ENCODE data around the gene KCNV2. TPM values are rescaled to one million over a fixed set of nuclear protein-coding genes. Genes with fewer than 3 reads are reported as not detected.

The KCNV2 gene
- total and polyA plus RNA-seq, 4 donors: 0.36 to 0.57 TPM; not detected in 2

DNA sequence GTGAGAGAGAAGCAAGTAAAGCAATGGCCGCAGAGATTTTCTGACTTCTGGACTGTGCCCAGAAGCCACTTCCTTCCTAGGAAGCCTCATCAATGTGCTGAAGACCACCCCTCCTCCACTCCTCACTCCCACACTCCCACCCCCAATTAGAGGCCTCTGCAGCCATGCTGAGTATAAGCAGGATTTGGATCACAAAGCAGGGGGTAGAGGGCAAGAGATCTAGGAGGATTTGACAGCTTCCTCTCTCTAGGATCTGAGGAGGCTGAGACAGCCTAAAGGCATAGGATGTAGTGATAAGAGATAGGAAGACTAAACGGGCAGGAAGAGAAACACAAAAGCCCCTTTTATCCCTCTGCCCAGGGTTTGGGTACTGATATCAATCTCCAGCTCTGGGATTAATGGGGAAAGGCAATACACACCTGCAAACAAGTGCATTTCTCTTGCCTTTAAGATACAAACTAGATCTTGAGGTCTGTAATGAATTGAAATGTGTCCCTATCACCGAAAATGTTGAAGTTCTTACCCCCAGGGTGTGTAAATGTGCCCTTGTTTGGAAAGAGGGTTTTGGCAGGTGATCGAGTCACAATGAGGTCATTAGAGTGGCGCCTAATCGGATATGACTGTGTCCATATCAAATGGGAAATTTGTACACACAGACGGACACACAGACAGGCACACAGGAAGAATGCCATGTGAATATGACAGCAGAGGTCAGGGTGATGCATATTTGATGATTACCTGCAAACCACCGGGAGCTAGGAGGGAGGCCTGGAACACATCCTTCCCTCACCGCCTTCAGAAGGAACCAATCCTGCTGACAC is 28.5 kb downstream of the KCNV2 start:
- Histone ChIP-seq H3K9me3 (ENCODE audit: control insufficient read depth, insufficient read depth, low read length) (no peaks in the 10 kb centered on the region), H3K4me3 (ENCODE audit: low read depth, low read length) (no peak overlapping the region), H3K27me3 (ENCODE audit: control insufficient read depth, insufficient read depth, low read length) (no peaks in the 10 kb centered on the region), H3K36me3 (ENCODE audit: control insufficient read depth, insufficient read depth, low read length) (no peaks in the 10 kb centered on the region), H3K4me1 (ENCODE audit: control insufficient read depth, insufficient read depth, low read length) (no peaks in the 10 kb centered on the region), H3K27ac (ENCODE audit: low read depth, low read length) (no peak overlapping the region)
- 90% methylated on average over 6 of the region's 9 CpGs for WGBS (ENCODE audit: insufficient coverage)
- no peak for DNase-seq (ENCODE audit: low read depth in 4 of 6, low spot score in 6 of 6)

DNA sequence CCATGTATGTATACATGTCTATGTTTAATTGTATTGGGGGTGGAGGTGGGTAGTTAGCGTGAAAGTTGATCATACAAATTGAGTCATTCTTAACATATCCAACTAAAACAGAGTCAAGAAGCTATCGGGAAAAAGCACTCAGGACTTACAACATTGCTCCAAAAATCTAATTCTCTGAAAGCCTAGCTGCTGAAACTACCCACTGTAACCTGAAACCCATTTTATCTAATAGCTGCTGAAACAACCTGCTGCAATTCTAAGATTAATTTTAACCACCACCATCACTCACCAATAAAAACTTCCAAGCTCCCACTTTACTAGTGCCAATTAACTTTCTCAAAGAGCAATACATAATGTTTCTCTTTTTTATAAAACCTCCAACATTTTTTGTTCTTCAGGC is 32.2 kb downstream of the KCNV2 start:
- no peak overlapping the region for H3K4me3 ChIP-seq (ENCODE audit: low read depth, low read length)
- no peaks in the 10 kb centered on the region for H3K4me1 ChIP-seq (ENCODE audit: control insufficient read depth, insufficient read depth, low read length)
- no peak overlapping the region for H3K27ac ChIP-seq (ENCODE audit: low read depth, low read length)
- H3K9me3 ChIP-seq (ENCODE audit: control insufficient read depth, insufficient read depth, low read length): no peaks in the 10 kb centered on the region
- 100% methylated on average over 1 of the region's 2 CpGs for WGBS (ENCODE audit: insufficient coverage)
- no peaks in the 10 kb centered on the region for H3K27me3 ChIP-seq (ENCODE audit: control insufficient read depth, insufficient read depth, low read length)
- H3K36me3 ChIP-seq (ENCODE audit: control insufficient read depth, insufficient read depth, low read length): no peaks in the 10 kb centered on the region
- DNase-seq (ENCODE audit: low read depth in 4 of 6, low spot score in 6 of 6): no peak

DNA sequence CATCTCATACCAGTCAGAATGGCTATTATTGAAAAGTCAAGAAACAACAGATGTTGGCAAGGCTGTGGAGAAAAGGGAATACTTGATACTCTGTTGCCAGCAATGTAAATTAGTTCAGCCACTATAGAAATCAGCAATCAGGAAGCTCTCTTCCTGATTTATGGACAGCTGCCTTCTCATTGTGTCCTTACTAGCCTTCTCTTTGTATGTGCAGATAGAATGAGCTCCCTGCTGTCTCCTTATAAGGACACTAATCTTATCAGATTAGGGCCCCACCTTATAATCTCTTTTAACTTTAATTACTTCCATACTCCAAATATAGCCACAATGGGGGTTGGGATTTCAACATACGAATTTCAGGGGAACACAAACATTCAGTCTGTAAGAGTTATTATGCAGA is 38.0 kb downstream of the KCNV2 start:
- DNase-seq (ENCODE audit: low read depth in 4 of 6, low spot score in 6 of 6): no peak
- H3K36me3 ChIP-seq (ENCODE audit: control insufficient read depth, insufficient read depth, low read length): no peaks in the 10 kb centered on the region
- H3K4me1 ChIP-seq (ENCODE audit: control insufficient read depth, insufficient read depth, low read length): no peaks in the 10 kb centered on the region
- WGBS (ENCODE audit: insufficient coverage): no CpG with 5 or more reads among the region's 1 CpG
- H3K27me3 ChIP-seq (ENCODE audit: control insufficient read depth, insufficient read depth, low read length): no peaks in the 10 kb centered on the region
- H3K27ac ChIP-seq (ENCODE audit: low read depth, low read length): no peak overlapping the region
- H3K9me3 ChIP-seq (ENCODE audit: control insufficient read depth, insufficient read depth, low read length): no peaks in the 10 kb centered on the region
- H3K4me3 ChIP-seq (ENCODE audit: low read depth, low read length): no peak overlapping the region

DNA sequence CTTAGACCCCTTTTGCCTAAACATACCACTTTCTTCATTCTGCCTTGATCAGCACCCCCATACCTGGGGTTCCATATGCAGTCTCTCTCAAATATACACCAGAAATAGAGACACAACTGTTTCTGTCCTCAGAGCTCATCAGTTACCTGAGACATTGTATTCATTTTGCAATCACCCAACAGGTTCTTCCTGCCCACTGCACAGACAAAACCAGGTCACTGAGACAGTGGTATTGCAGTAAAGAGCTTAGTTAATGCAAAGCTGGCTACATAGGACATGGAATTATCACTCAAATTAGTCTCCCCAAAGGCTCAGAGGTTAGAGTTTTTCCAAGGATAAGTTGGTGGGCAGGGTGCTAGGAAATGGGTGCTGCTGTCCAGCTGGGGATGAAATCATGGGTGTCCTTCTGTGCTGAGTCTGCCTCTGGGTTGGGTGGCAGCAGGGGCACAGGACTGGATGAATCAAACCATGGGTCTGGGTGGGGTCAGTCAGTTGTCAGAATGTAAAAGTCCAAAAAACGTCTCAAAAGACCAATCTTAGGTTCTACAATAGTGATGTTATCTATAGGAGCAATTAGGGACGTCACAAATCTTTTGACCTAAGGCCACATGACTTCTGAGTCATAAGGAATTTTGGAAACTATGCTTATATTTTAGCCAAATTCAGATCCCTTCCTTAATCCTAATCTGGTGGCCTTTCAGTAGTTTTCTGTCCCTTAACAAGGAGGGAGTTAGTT is 41.0 kb downstream of the KCNV2 start:
- Histone ChIP-seq H3K27me3 (ENCODE audit: control insufficient read depth, insufficient read depth, low read length) (no peaks in the 10 kb centered on the region), H3K9me3 (ENCODE audit: control insufficient read depth, insufficient read depth, low read length) (no peaks in the 10 kb centered on the region), H3K27ac (ENCODE audit: low read depth, low read length) (no peak overlapping the region), H3K4me1 (ENCODE audit: control insufficient read depth, insufficient read depth, low read length) (no peaks in the 10 kb centered on the region), H3K36me3 (ENCODE audit: control insufficient read depth, insufficient read depth, low read length) (no peaks in the 10 kb centered on the region), H3K4me3 (ENCODE audit: low read depth, low read length) (no peak overlapping the region)
- no CpG with 5 or more reads among the region's 2 CpGs for WGBS (ENCODE audit: insufficient coverage)
- no peak for DNase-seq (ENCODE audit: low read depth in 4 of 6, low spot score in 6 of 6)

DNA sequence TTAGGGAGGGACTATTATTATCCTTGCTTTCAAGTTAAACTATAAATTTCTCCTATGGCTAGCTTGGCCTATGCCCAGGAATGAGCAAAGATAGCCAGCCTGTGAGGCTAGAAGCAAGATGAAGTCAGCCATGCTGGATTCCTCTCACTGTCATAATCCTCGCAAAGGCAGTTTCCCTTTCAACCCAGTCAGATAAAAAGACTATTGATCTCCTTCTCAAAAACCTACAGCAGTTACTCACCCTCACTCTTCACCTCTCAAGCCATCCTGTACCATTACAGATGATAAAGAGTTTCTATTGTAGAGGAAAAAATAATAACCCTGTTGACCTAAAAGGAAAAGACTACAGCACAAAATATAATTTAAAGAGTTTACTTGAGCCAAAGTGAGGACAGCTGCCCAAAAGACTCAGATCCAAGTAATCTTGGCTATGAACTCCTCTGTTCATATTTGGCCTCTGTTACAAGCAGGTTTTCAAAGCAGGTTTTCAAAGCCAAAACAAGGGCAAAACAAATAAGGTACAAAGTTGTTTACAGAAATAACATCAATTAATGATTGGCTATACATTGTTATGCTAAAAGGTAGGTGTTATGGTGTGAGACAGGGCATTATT is 41.7 kb downstream of the KCNV2 start:
- H3K4me3 ChIP-seq (ENCODE audit: low read depth, low read length): no peak overlapping the region
- H3K27me3 ChIP-seq (ENCODE audit: control insufficient read depth, insufficient read depth, low read length): no peaks in the 10 kb centered on the region
- no peak for DNase-seq (ENCODE audit: low read depth in 4 of 6, low spot score in 6 of 6)
- no peaks in the 10 kb centered on the region for H3K9me3 ChIP-seq (ENCODE audit: control insufficient read depth, insufficient read depth, low read length)
- H3K36me3 ChIP-seq (ENCODE audit: control insufficient read depth, insufficient read depth, low read length): no peaks in the 10 kb centered on the region
- no peaks in the 10 kb centered on the region for H3K4me1 ChIP-seq (ENCODE audit: control insufficient read depth, insufficient read depth, low read length)
- H3K27ac ChIP-seq (ENCODE audit: low read depth, low read length): no peak overlapping the region
- WGBS (ENCODE audit: insufficient coverage): 83% methylated on average over 1 of the region's 1 CpG

DNA sequence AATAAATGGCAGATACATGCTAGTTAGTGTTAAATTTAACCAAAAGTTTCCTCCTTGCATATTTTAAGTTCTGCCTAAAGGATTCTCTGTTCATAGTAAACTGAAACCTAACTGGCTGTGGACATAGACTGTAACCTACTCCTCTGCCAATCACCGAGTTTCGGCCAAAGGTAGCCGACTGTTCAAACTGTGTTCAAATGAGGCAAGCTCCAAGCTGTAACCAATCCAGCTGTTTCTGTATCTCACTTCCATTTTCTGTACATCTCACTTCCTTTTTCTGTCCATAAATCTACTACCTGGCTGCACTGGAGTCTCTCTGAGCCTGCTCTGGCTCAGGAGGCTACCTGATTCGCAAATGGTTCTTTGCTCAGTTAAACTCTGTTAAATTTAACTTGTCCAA is 44.1 kb downstream of the KCNV2 start:
- H3K36me3 ChIP-seq (ENCODE audit: control insufficient read depth, insufficient read depth, low read length): no peaks in the 10 kb centered on the region
- no peaks in the 10 kb centered on the region for H3K9me3 ChIP-seq (ENCODE audit: control insufficient read depth, insufficient read depth, low read length)
- WGBS (ENCODE audit: insufficient coverage): 97% methylated on average over 3 of the region's 4 CpGs
- H3K27ac ChIP-seq (ENCODE audit: low read depth, low read length): no peak overlapping the region
- H3K4me3 ChIP-seq (ENCODE audit: low read depth, low read length): no peak overlapping the region
- no peaks in the 10 kb centered on the region for H3K4me1 ChIP-seq (ENCODE audit: control insufficient read depth, insufficient read depth, low read length)
- DNase-seq (ENCODE audit: low read depth in 4 of 6, low spot score in 6 of 6): no peak
- no peaks in the 10 kb centered on the region for H3K27me3 ChIP-seq (ENCODE audit: control insufficient read depth, insufficient read depth, low read length)

DNA sequence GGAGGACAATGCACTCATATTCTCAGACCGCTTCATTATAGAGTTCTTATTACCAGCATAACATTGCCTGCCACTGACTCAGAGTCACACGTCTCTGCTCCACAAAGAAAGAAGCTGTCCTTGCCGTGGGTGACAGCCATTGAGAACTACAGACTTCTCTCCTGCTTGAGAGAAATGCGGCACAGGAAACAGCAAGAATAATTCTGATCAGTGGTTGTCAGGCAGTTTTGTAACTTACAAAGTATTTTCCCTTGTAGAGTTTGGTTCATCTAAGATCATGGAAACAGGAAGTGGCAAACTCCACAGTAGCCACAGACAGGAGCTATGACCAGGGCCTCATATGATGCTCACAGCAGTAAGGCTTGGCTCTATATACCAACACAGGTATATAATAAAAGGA is 47.0 kb downstream of the KCNV2 start:
- WGBS (ENCODE audit: insufficient coverage): 78% methylated on average over 2 of the region's 4 CpGs
- no peaks in the 10 kb centered on the region for H3K36me3 ChIP-seq (ENCODE audit: control insufficient read depth, insufficient read depth, low read length)
- H3K27me3 ChIP-seq (ENCODE audit: control insufficient read depth, insufficient read depth, low read length): no peaks in the 10 kb centered on the region
- no peaks in the 10 kb centered on the region for H3K4me1 ChIP-seq (ENCODE audit: control insufficient read depth, insufficient read depth, low read length)
- DNase-seq (ENCODE audit: low read depth in 4 of 6, low spot score in 6 of 6): no peak
- no peak overlapping the region for H3K4me3 ChIP-seq (ENCODE audit: low read depth, low read length)
- no peaks in the 10 kb centered on the region for H3K9me3 ChIP-seq (ENCODE audit: control insufficient read depth, insufficient read depth, low read length)
- H3K27ac ChIP-seq (ENCODE audit: low read depth, low read length): no peak overlapping the region

DNA sequence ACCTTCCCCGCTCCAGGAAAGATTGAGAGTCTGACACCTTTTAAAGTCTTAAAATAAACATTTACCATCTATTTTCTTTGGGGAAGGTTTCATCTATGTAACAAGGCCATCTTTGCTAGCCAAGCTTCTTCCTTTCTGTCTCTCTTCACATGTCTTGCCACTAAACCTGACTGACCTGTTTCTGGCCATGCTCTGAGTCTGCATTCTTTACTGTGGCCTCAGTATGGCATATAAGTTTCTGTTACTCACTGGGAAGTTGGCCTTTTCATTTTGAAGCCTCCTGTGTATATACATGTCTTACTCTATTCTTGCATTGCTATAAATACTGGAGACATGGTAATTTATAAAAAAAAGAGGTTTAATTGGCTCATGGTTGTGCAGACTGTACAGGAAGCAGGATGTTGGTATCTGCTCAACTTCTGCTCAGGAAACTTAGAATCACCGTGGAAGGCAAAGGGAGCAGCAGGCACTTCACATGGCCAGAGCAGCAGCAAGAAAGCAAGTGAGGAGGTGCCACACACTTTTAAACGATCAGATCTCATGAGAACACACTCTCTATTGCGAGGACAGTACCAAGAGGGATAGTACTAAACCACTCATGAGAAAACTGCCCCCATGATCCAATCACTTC is 48.1 kb downstream of the KCNV2 start:
- no peaks in the 10 kb centered on the region for H3K27me3 ChIP-seq (ENCODE audit: control insufficient read depth, insufficient read depth, low read length)
- no peaks in the 10 kb centered on the region for H3K36me3 ChIP-seq (ENCODE audit: control insufficient read depth, insufficient read depth, low read length)
- no peak overlapping the region for H3K4me3 ChIP-seq (ENCODE audit: low read depth, low read length)
- H3K27ac ChIP-seq (ENCODE audit: low read depth, low read length): no peak overlapping the region
- H3K4me1 ChIP-seq (ENCODE audit: control insufficient read depth, insufficient read depth, low read length): no peaks in the 10 kb centered on the region
- 84% methylated on average over 4 of the region's 4 CpGs for WGBS (ENCODE audit: insufficient coverage)
- no peak for DNase-seq (ENCODE audit: low read depth in 4 of 6, low spot score in 6 of 6)
- no peaks in the 10 kb centered on the region for H3K9me3 ChIP-seq (ENCODE audit: control insufficient read depth, insufficient read depth, low read length)

DNA sequence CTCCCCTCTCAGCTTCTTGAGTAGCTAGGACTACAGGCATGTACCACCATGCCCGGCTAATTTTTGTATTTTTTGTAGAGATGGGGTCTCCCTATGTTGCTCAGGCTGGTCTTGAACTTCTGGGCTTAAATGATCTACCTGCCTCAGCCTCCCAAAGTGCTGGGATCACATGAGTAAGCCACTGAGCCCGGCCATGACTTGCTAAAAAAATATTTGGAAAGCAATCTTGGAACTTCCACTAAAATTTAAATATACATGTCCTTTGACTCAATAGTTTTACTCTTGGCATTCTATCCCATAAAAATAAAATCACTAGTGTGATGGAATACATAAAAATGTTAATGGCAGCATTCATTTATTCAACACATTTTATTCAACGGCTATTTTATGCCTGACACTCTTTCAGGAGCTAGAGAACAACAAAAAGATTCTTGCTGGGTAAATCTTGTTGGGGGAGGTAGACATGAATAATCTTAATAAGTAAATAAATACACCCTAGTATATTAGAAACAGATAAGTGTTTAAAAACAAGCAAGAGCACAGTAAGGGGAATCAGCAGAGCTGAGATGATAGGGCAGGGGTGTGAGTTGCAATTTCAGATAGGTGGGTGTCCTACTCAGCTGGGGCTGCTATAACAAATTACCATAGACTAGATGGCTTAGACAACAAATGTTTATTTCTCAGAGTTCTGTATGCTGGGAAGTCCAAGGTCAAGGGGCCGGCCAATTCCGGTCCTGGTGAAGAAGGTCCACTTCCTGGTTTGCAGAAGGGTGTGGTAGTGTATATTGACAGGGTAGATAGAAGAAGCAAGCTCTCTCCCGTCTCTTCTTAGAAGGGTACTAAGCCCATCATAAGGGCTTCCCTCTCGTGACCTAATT is 50.7 kb downstream of the KCNV2 start:
- Histone ChIP-seq H3K27ac (ENCODE audit: low read depth, low read length) (no peak overlapping the region), H3K9me3 (ENCODE audit: control insufficient read depth, insufficient read depth, low read length) (no peaks in the 10 kb centered on the region), H3K27me3 (ENCODE audit: control insufficient read depth, insufficient read depth, low read length) (no peaks in the 10 kb centered on the region), H3K36me3 (ENCODE audit: control insufficient read depth, insufficient read depth, low read length) (no peaks in the 10 kb centered on the region), H3K4me1 (ENCODE audit: control insufficient read depth, insufficient read depth, low read length) (no peaks in the 10 kb centered on the region), H3K4me3 (ENCODE audit: low read depth, low read length) (no peak overlapping the region)
- DNase-seq (ENCODE audit: low read depth in 4 of 6, low spot score in 6 of 6): no peak
- no CpG with 5 or more reads among the region's 7 CpGs for WGBS (ENCODE audit: insufficient coverage)

Measured in spinal cord (tissue), 10 donors.